H1 (cell line): ENCODE results near the gene HOXB3.

Experiments
- ATF3 ChIP-seq: IDR thresholded peaks from 2 replicates; pipeline ENCODE4 v1.6.1; 2011; ENCODE audit warnings: low read depth, mild to moderate bottlenecking, low read length; ENCODE audit not compliant: insufficient read depth
- EGR1 ChIP-seq: IDR thresholded peaks from 2 replicates; pipeline ENCODE4 v1.6.1; 2011; ENCODE audit warnings: low read depth, low read length, borderline replicate concordance
- HDAC2 ChIP-seq, 2 experiments: fragments of 300-600 bp in 1 of 2; sonication (generic) in 1 of 2; IDR thresholded peaks; 2 replicates each; pipeline ENCODE4 v1.6.1; 2011 to 2012; ENCODE audit warnings: low read depth in 2 of 2, low read length in 2 of 2, mild to moderate bottlenecking in 2 of 2, moderate library complexity in 2 of 2, borderline replicate concordance in 1 of 2, inconsistent platforms in 1 of 2
- KDM1A ChIP-seq: fragments of 200-600, 300-600 bp; sonication (generic); IDR thresholded peaks from 2 replicates; pipeline ENCODE4 v1.7.1; 2016; ENCODE audit warnings: mild to moderate bottlenecking, low read length, borderline replicate concordance
- POLR2AphosphoS5 ChIP-seq: IDR thresholded peaks from 2 replicates; pipeline ENCODE4 v1.6.1; 2011; ENCODE audit warnings: low read depth, low read length
- RFX5 ChIP-seq: IDR thresholded peaks from 2 replicates; pipeline ENCODE4 v1.6.1; 2011; ENCODE audit warnings: low read depth, low read length, improper control_type of control experiment, borderline replicate concordance
- SAP30 ChIP-seq: fragments of 300-600 bp; sonication (generic); IDR thresholded peaks from 2 replicates; pipeline ENCODE4 v1.7.1; 2012; ENCODE audit warnings: low read length, moderate library complexity, mild to moderate bottlenecking, inconsistent platforms; ENCODE audit not compliant: insufficient read depth, insufficient replicate concordance
- SP1 ChIP-seq: IDR thresholded peaks from 2 replicates; pipeline ENCODE4 v1.6.1; 2011; ENCODE audit warnings: low read depth, low read length
- YY1 ChIP-seq: IDR thresholded peaks from 2 replicates; pipeline ENCODE4 v1.6.1; 2011; ENCODE audit warnings: low read depth, mild to moderate bottlenecking, low read length
- TF ChIP-seq, protein P1 (sequence below), 3 experiments: IDR thresholded peaks; 1 replicate in 2 of 3; 2 replicates in 1 of 3; pipeline versions ENCODE4 v1.5.1 to v1.6.1; 2011; ENCODE audit warnings: low read length in 3 of 3, mild to moderate bottlenecking in 3 of 3, inconsistent platforms in 2 of 3, low read depth in 1 of 3, moderate library complexity in 1 of 3; ENCODE audit not compliant: insufficient read depth in 1 of 3; ENCODE audit errors: control extremely low read depth in 1 of 3

DNA sequence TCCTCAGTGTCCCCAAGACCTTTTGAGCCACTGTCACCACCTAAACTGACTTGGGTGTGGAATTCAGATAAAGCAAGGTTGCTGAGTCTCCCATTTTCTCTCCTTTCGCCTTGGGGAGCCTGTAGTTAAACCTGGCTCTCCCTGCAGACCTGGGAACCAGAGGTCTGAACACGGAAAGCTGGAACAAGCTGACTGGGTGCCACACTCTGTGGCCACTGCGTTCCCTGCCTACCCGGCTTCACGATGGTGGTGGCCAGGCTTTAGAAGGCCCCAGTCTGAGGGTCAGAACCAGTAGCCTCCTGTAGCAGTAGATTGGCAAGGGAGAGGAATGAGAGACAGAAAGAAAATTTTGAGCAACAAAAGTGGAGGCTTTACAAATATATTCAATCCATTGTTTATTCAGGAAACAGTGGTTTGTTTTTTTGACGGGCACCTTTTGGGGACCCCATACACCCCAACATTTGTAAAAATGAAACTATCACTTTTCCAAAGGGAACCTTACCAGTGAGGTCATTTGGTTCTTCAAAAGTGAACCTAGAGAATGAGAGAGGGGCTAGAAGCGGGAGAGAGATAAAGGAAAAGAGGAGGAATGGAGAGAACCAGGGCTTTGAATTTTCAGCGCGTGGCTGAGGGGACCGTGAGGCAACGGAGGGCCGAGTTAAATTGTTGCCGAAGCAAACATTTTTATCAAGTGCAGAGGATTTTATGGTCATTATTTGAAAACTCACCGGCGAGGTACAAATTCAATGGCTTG is 26.9 kb upstream of the HOXB3 start:
- TF ChIP-seq, protein P1, sequence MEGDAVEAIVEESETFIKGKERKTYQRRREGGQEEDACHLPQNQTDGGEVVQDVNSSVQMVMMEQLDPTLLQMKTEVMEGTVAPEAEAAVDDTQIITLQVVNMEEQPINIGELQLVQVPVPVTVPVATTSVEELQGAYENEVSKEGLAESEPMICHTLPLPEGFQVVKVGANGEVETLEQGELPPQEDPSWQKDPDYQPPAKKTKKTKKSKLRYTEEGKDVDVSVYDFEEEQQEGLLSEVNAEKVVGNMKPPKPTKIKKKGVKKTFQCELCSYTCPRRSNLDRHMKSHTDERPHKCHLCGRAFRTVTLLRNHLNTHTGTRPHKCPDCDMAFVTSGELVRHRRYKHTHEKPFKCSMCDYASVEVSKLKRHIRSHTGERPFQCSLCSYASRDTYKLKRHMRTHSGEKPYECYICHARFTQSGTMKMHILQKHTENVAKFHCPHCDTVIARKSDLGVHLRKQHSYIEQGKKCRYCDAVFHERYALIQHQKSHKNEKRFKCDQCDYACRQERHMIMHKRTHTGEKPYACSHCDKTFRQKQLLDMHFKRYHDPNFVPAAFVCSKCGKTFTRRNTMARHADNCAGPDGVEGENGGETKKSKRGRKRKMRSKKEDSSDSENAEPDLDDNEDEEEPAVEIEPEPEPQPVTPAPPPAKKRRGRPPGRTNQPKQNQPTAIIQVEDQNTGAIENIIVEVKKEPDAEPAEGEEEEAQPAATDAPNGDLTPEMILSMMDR (IDR thresholded peaks at IDR 0.05; ENCODE audit: control extremely low read depth in 1 of 3, insufficient read depth in 1 of 3, low read depth in 1 of 3, low read length in 3 of 3), result no peak
- TF ChIP-seq POLR2AphosphoS5 (no peak), EGR1 (no peak), ATF3 (no peak), HDAC2 (IDR thresholded peaks at IDR 0.05; ENCODE audit: borderline replicate concordance in 1 of 2, low read depth in 2 of 2, low read length in 2 of 2) (no peak), RFX5 (no peak), KDM1A (no peak), SAP30 (no peak), YY1 (no peak), SP1 (no peak)
